ENCODE data around the gene SECISBP2. TPM values are rescaled to one million over a fixed set of nuclear protein-coding genes. Genes with fewer than 3 reads are reported as not detected.

SECISBP2 gene
- total and polyA plus RNA-seq, 2 experiments from 2014 or later = 77.7 to 86.8 TPM

- TF ChIP-seq ZNF114 (CRISPR knock-in tag; IDR thresholded peaks at IDR 0.05) (no peak), JUNB (IDR thresholded peaks at IDR 0.05; ENCODE audit: unreplicated experiment) (no peak), ETS1 (IDR thresholded peaks at IDR 0.05) (no peak), CTCF (conservative IDR thresholded peaks at IDR 0.05; ENCODE audit: low read depth in 2 of 2) (no peak), CREB1 (CRISPR knock-in tag; IDR thresholded peaks at IDR 0.05; ENCODE audit: low read depth) (no peak)
Observed at GRCh38 chr9:89339807-89340206, 21.5 kb downstream of the SECISBP2 start (continued).

GRCh38 chr9:89340332-89340731 is 22.0 kb downstream of the SECISBP2 start:
- Histone ChIP-seq H2AFZ (no peak overlapping the region), H3K27ac (ENCODE audit: low read depth) (no peak overlapping the region), H3K4me3 (no peak overlapping the region), H3K4me1 (ENCODE audit: insufficient read depth) (no peaks in the 10 kb centered on the region), H3K79me2 (replicated peaks; ENCODE audit: insufficient read depth) (peaks cover 11% of the 10 kb centered on the region), H3K27me3 (ENCODE audit: insufficient read depth) (no peaks in the 10 kb centered on the region), H4K20me1 (replicated peaks; ENCODE audit: insufficient read depth) (peaks cover 3% of the 10 kb centered on the region), H3K9me2 (ENCODE audit: insufficient read depth) (no peaks in the 10 kb centered on the region), H3F3A (replicated peaks; ENCODE audit: low read depth) (no peaks in the 10 kb centered on the region), H3K36me3 (ENCODE audit: insufficient read depth) (peaks cover 56% of the 10 kb centered on the region; the same call in 1 of the 2 replicates), H3K4me2 (no peak overlapping the region)
- no peaks in the 10 kb centered on the region for H3K9me3 Mint-ChIP-seq
- ATAC-seq = no peak
- no peak for DNase-seq (ENCODE audit: low spot score)
- H3K4me3 Mint-ChIP-seq = no peak overlapping the region
- no peaks in the 10 kb centered on the region for H3K4me1 Mint-ChIP-seq
- H3K27ac Mint-ChIP-seq = no peak overlapping the region
- TF ChIP-seq JUNB (IDR thresholded peaks at IDR 0.05; ENCODE audit: unreplicated experiment) (no peak), CTCF (conservative IDR thresholded peaks at IDR 0.05; ENCODE audit: low read depth in 2 of 2) (no peak), POLR2AphosphoS5 (IDR thresholded peaks at IDR 0.05; ENCODE audit: low read depth) (no peak), ZNF331 (CRISPR knock-in tag; IDR thresholded peaks at IDR 0.05; ENCODE audit: low read depth) (no peak), EZH2 (IDR thresholded peaks at IDR 0.05; ENCODE audit: low read depth, unreplicated experiment) (no peak)
- H3K36me3 Mint-ChIP-seq (ENCODE audit: low read depth) = peaks cover 88% of the 10 kb centered on the region
- H3K27me3 Mint-ChIP-seq (ENCODE audit: insufficient read depth, low read depth, poor library complexity) = no peaks in the 10 kb centered on the region

GRCh38 chr9:89342213-89342612 is 23.9 kb downstream of the SECISBP2 start:
- Histone ChIP-seq H3K27ac (ENCODE audit: low read depth) (no peak overlapping the region), H4K20me1 (replicated peaks; ENCODE audit: insufficient read depth) (peaks cover 13% of the 10 kb centered on the region), H2AFZ (no peak overlapping the region), H3K27me3 (ENCODE audit: insufficient read depth) (no peaks in the 10 kb centered on the region), H3K36me3 (ENCODE audit: insufficient read depth) (peaks cover 45% of the 10 kb centered on the region; the same call in 1 of the 2 replicates), H3K4me2 (no peak overlapping the region), H3K4me1 (ENCODE audit: insufficient read depth) (no peaks in the 10 kb centered on the region), H3F3A (replicated peaks; ENCODE audit: low read depth) (no peaks in the 10 kb centered on the region), H3K79me2 (replicated peaks; ENCODE audit: insufficient read depth) (peaks cover 11% of the 10 kb centered on the region), H3K4me3 (no peak overlapping the region), H3K9me2 (ENCODE audit: insufficient read depth) (no peaks in the 10 kb centered on the region)
- peak overlapping the region; percentile 92 for H3K27ac Mint-ChIP-seq
- no peak overlapping the region for H3K4me3 Mint-ChIP-seq
- no peaks in the 10 kb centered on the region for H3K27me3 Mint-ChIP-seq (ENCODE audit: insufficient read depth, low read depth, poor library complexity)
- DNase-seq (ENCODE audit: low spot score) (no peak), ATAC-seq (no peak)
- peaks cover 94% of the 10 kb centered on the region for H3K36me3 Mint-ChIP-seq (ENCODE audit: low read depth)
- no peaks in the 10 kb centered on the region for H3K9me3 Mint-ChIP-seq
- no peaks in the 10 kb centered on the region for H3K4me1 Mint-ChIP-seq
- no peak for TF ChIP-seq REST (IDR thresholded peaks at IDR 0.05; ENCODE audit: unreplicated experiment)
- TF ChIP-seq CREB1 (CRISPR knock-in tag; IDR thresholded peaks at IDR 0.05; ENCODE audit: low read depth) = no peak
- no peak for TF ChIP-seq ZNF331 (CRISPR knock-in tag; IDR thresholded peaks at IDR 0.05; ENCODE audit: low read depth)
- TF ChIP-seq JUNB (IDR thresholded peaks at IDR 0.05; ENCODE audit: unreplicated experiment) = no peak
- TF ChIP-seq POLR2AphosphoS5 (IDR thresholded peaks at IDR 0.05; ENCODE audit: low read depth) = no peak
- no peak for TF ChIP-seq EZH2phosphoT487 (IDR thresholded peaks at IDR 0.05; ENCODE audit: unreplicated experiment)

Data from GM23338 (cell line).